ENCODE measurements around the gene SAT2.

DNA sequence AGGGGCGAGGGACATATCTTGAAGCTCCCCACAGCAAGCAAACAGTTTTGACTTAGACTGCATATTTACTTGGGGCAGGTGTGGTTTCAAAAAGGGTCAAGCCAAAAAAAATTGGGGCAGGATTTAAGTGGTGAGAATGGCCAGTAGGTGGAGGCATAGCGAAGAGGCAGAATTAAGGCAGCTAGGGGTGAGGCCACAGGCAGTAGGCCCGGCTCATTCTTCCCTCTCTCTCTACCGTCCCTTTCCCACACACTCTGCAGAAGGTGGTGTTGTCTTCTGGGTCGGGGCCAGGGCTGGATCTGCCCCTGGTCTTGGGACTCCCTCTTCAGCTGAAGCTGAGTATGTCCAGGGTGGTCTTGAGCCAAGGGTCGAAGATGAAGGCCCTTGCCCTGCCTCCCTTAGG is 4.9 kb upstream of the SAT2 start:
- TF ChIP-seq, protein P1, sequence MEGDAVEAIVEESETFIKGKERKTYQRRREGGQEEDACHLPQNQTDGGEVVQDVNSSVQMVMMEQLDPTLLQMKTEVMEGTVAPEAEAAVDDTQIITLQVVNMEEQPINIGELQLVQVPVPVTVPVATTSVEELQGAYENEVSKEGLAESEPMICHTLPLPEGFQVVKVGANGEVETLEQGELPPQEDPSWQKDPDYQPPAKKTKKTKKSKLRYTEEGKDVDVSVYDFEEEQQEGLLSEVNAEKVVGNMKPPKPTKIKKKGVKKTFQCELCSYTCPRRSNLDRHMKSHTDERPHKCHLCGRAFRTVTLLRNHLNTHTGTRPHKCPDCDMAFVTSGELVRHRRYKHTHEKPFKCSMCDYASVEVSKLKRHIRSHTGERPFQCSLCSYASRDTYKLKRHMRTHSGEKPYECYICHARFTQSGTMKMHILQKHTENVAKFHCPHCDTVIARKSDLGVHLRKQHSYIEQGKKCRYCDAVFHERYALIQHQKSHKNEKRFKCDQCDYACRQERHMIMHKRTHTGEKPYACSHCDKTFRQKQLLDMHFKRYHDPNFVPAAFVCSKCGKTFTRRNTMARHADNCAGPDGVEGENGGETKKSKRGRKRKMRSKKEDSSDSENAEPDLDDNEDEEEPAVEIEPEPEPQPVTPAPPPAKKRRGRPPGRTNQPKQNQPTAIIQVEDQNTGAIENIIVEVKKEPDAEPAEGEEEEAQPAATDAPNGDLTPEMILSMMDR (conservative IDR thresholded peaks at IDR 0.05; ENCODE audit: low read depth in 2 of 2): peak; percentile 64 to 86
- TF ChIP-seq REST (IDR thresholded peaks at IDR 0.05; ENCODE audit: unreplicated experiment): no peak
- TF ChIP-seq EZH2 (IDR thresholded peaks at IDR 0.05; ENCODE audit: low read depth, unreplicated experiment): no peak
- TF ChIP-seq EZH2phosphoT487 (IDR thresholded peaks at IDR 0.05; ENCODE audit: unreplicated experiment): no peak

All from GM23338 (cell line).